Posterior cingulate gyrus (tissue), 11 donors: ENCODE measurements around the gene PTPN6.

Source experiments
- DNase-seq, 10 donors: peaks; one replicate each; pipeline versions ENCODE4 v3.0.0 to v3.0.0-alpha.2; 2020 to 2021; ENCODE audit warnings: mixed read lengths in 3 of 10
- intact Hi-C: fragments of 100-400 bp; cut with DNase I; formaldehyde crosslinking; loops from one replicate; pipeline ENCODE4 v1.15.1; 2023

The PTPN6 gene

DNA sequence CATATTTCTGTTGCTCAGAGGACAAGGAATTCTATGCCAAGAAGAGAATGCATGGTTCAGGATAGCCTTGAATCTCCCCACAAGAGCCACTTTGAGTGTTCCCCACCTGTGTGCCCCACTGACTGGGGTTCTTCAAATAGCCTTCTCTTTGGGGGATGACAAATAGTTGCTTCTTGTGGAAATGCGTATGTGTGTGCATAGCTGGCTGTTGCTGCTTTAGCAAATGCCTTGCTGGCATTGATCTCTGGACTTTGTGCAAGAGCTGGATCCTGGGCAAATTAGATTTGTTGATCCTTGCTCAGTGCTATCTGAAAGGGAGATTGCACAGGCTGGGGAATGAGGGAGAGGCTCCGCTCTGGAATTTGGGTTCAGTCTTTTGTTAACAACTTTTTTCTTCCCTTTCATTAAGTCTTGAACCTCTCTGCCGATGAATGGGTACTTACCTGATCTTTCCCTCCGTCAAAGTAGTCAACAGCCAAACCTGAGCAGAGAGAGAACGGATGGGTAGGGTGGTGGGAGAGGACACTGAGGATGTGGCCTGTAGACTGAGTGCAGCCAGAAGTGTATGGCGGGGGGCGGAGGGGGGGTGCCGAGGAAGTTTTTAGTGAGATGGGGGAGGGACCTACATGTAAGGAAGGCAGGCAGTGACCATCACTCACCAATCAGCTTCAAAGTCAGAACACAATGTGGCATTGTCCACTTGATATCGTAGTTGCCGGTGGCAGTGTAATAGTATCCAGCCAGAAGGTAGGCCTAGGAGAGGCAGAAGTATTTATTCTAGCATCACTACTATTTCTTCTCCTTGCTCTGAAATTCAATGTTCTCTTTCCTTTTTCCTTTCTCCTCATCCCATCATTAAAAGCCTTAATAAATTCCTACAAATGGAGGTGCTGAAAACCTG lies 30.2 kb downstream of the PTPN6 start:
- no peak for DNase-seq
- intact Hi-C loops = no loop called here

DNA sequence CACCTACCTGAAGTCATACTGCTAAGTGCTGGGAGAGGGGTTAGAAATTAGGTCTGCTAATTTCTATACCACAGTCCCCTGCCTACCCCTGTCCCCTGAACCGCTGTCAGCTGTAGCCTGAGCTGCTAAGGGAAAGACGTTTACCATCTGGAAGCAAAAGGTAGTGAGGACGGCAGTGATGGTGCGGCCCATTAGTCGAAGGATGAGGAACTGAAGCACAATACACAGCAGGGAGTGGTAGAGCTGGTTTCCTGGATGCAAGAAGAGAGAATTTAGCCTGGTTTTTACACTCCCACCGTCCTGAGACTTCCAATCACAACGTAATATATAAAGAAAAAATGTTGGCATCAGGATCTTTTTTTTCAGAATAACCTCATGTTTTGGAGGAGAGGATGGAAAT lies 31.4 kb downstream of the PTPN6 start:
- intact Hi-C loops = no loop called here
- no peak for DNase-seq

DNA sequence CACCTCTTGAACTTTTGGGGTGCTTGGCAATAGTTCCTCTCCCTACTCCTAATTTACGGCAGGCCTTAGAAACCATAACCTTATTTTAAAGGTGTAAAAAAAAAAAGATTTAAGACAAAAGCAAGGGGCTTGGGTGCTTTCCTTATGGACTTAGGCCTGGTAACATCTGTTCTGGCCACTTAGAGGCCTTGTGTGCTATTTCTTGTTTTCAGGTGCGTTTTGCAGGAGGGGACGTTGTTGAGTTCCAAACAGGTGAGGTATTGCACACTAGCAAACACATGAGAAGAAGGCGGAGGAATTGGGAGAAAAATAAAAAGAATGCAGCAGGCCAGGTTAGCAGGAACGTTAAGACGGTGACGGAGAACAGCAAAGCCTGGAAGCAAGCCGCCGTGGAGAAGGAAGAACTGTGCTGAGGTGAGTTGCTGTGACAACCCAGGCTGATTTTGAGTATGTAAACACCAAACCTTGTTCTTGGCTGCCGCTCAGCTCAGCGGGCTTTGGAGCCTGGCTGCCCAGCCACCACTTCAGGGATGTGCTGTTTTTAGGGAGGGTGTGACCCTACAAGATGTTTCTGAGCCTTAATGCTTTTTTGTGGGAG lies 36.9 kb downstream of the PTPN6 start:
- DNase-seq = peak in 2 of 10 donors; percentile 34 to 71

DNA sequence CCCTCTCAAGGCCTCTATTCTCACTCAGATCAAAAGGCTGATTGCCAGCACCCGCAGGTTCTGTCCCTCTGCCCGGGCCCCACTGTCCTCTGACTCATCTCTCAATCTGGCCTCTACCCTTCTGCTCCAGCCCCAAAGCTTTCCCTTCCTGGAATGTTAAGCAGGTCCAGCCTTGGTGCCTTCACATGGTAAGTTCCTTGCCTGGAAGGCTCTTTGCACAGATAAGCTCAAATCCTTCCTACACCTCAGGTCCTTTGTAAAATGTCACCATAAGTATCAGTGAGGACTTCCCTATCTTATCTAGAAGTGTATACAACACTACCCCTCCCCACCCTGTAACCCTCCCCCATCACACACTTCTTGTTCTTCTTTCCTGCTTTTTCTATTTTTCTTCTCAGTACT lies 44.9 kb downstream of the PTPN6 start:
- intact Hi-C loops = no loop called here
- no peak for DNase-seq

More for the DNA sequence above, 36.9 kb downstream of the PTPN6 start:
- intact Hi-C loops = no loop called here

DNA sequence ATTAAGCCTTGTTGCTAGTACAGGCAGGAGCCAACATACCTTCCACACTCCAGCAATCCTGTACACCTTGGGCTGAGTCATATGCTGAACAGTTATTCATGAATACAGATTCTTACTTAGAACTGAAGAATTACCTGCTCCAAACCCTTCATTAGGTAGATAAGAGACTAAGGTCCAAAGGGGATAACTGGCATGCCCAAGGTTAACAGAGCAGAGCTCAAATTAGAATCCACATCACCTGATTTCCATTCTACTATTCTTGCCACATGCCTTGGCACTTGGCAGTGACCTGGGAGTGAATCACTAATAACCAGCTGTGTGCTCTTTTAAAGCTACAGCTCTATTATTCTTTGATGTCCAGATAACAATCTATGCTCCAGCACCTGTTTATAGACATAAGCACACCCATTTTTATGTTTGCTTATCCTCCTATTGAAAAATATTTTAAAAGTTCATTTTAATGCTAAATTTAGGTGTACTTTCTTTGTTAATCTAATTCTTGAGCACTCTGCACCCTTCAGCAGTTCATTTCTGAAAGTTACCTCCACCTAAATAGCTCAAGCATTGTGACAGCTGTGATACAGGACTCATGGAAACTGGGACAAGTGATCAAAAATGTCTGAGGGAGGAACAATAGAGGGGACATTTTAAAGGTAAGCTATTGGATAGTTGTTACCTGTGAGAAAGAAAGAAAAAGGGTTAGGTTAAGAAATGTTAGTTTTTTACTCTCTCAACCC lies 47.7 kb downstream of the PTPN6 start:
- intact Hi-C loops = no loop called here
- no peak for DNase-seq

DNA sequence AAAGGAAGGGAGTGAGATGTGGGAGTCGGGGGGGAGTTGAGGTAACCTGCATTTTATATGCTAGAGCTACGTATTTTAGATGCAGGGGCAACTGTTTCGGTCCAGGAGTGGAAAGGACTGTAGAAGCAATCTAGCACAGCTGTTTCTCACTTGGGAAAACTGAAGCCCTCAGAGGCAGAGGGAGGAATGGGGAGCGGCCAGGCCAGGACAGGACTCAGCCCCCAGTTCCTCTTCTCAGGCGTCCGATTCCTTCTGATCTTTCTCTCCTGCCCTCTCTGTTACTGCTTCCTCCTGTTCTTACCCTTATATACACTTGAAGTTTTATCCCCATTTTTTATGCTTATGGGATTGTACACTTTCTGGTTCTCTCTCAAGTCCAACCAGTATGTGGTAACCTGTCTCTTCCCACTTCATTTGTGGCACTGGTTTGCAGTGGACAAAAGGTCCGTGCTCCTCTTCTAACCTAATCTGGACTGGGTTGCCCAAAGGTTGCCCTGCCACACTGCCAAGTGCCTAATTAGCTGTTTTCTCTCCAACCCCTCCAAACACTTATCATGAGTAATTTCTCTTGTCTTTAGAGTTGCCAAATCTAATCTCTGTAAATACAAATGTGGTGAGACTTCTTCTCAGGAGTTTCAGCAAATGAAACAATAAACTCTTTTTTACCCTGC lies 50.9 kb downstream of the PTPN6 start:
- intact Hi-C loops = no loop called here
- DNase-seq = no peak

DNA sequence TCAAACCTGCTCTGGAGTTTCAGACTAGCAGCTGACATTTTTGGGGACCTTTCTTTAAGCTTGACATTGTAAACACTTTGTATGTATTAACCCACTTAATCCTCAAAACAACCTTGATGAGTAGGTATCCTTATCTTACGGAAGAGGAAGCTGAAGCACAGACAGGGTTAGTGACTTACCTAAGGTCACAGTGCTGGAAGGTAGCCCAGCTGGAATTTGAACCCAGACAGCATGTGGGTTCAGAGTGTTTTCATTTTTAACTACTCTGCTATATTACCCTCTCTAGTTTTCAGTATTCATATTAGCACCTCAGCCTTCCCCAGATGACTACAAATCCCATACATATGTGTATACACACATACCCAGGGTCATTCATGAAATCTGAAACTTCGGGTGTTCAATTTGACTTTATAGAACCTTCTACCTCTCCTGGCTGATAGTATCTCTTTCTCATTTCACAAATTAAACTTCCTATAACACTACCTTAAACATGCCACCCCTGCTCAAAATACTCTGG lies 53.2 kb downstream of the PTPN6 start:
- DNase-seq = no peak
- intact Hi-C loops = no loop called here

DNA sequence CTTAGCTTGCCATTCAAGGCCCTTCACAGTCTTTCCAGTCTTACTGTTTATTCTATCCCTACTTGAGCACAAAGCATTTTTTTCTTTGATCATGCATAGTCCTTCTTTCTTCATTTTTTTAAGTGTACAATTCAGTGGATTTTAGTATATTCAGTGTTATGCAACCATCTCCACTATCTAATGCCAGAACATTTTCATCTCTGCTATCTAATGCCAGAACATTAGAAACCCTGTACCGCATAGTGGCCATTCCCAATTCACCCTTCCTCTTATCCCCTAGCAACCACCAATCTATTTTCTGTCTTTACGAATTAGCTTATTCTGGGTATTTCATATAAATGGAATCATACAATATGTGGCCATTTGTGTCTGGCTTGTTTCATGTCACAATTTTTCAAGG lies 53.7 kb downstream of the PTPN6 start:
- intact Hi-C loops = no loop called here
- DNase-seq = no peak

DNA sequence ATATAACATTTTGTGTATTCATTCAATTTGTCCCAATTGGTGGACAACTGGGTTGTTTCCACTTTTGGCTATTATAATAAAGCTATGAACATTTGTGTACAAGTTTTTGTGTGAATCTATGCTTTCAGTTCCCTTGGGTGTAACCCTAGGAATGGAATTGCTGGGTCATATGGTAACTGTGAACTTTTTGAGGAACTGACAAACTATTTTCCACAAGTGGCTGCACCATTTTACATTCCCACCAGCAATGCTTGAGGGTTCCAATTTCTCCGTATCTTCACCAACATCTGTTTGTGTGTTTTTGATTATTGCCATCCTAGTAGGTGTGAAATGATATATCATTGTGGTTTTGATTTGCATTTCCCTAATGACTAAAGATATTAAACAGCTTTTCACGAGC lies 54.2 kb downstream of the PTPN6 start:
- DNase-seq = no peak

DNA sequence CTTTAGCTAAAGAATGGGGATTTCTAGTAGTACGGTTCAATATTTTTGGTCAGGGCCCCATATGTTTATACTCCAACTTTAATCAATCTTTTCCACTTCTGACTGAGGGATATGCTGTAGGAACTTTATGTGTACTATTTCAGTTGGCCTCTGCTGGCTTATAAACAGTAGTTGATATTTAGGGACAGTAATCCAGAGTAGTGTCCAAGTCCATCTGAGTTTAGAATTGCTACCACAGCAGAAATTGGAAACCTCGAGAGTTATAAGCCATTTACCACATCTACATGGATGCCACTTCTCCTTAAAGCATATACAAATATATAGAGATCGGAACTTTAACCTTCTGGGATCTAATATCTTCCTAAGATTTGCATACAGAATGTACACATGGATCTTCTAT lies 55.5 kb downstream of the PTPN6 start:
- intact Hi-C loops = no loop called here
- no peak for DNase-seq

More for the DNA sequence above, 54.2 kb downstream of the PTPN6 start:
- intact Hi-C loops = no loop called here

DNA sequence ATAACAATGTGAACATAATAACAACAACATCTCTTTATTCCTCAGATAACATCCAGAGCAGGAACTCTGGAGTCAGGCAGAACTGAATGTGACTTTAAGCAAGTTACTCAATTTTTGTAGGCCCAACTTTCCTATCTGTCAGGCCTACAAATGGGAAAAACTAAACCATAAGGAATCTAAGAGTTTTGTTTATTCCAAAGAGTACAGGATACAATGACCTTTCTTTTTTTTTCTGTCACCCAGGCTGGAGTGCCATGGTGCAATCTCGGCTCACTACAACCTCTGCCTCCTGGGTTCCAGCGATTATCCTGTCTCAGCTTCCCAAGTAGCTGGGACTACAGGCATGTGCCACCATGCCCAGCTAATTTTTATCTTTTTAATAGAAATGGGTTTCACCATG lies 57.7 kb downstream of the PTPN6 start:
- intact Hi-C loops = no loop called here
- no peak for DNase-seq

DNA sequence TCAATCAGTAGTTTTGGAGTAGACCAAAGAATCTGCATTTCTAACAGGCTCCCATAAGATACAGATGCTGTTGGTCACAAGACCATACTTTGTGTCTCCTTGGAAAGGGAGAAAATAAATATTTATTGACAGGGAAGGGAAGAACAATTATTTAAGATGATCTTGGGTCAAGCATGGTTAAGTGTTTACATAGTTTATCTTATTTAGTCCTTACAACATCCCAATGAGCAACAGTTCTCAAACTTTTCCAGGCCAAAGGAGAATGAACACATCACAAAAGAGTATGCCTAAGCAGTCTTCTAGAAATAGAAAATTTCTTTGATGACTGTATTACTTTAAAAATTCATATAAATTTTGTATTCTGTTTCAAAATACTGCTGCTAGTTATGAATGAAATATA lies 58.4 kb downstream of the PTPN6 start:
- intact Hi-C loops = no loop called here
- DNase-seq = no peak
